Stomach (tissue), 4 donors: ENCODE measurements around the gene HPN.
"Not testable (repeated sequence)": the region's sequence is repeated elsewhere in the genome, so short reads cannot be mapped to it uniquely, and the experiment has no call there.

Source experiments
- EP300 ChIP-seq: sonication (generic); formaldehyde crosslinking; IDR thresholded peaks from one replicate; pipeline ENCODE4 v1.6.1; 2017; ENCODE audit warnings: antibody characterized with exemption
- POLR2A ChIP-seq, 4 donors: fragments of 450-650 bp; IDR thresholded peaks; one replicate each; pipeline ENCODE4 v1.6.1; 2016; ENCODE audit warnings: antibody characterized with exemption in 4 of 4, control low read depth in 2 of 4, mild to moderate bottlenecking in 1 of 4, moderate library complexity in 1 of 4
- POLR2AphosphoS5 ChIP-seq, 3 donors: sonication (generic); formaldehyde crosslinking; IDR thresholded peaks; one replicate each; pipeline ENCODE4 v1.6.1; 2016; ENCODE audit warnings: antibody characterized with exemption in 3 of 3
- TF ChIP-seq, protein P1 (sequence below), 7 experiments: fragments of 450-650 bp in 4 of 7; fragments of 200-600 bp in 3 of 7; sonication (generic) in 3 of 7; IDR thresholded peaks; one replicate each; pipeline ENCODE4 v1.5.1; 2016 to 2019; ENCODE audit warnings: antibody characterized with exemption in 7 of 7, control low read depth in 2 of 7, mild to moderate bottlenecking in 1 of 7

GRCh38 chr19:35014774-35015173, 26.7 kb upstream of the HPN start:
- not testable (repeated sequence) for TF ChIP-seq POLR2AphosphoS5 (IDR thresholded peaks at IDR 0.05); POLR2A (IDR thresholded peaks at IDR 0.05); EP300
- TF ChIP-seq, protein P1, sequence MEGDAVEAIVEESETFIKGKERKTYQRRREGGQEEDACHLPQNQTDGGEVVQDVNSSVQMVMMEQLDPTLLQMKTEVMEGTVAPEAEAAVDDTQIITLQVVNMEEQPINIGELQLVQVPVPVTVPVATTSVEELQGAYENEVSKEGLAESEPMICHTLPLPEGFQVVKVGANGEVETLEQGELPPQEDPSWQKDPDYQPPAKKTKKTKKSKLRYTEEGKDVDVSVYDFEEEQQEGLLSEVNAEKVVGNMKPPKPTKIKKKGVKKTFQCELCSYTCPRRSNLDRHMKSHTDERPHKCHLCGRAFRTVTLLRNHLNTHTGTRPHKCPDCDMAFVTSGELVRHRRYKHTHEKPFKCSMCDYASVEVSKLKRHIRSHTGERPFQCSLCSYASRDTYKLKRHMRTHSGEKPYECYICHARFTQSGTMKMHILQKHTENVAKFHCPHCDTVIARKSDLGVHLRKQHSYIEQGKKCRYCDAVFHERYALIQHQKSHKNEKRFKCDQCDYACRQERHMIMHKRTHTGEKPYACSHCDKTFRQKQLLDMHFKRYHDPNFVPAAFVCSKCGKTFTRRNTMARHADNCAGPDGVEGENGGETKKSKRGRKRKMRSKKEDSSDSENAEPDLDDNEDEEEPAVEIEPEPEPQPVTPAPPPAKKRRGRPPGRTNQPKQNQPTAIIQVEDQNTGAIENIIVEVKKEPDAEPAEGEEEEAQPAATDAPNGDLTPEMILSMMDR (IDR thresholded peaks at IDR 0.05), result not testable (repeated sequence)
